ENCODE measurements around the gene SMARCD3.

The SMARCD3 gene

DNA sequence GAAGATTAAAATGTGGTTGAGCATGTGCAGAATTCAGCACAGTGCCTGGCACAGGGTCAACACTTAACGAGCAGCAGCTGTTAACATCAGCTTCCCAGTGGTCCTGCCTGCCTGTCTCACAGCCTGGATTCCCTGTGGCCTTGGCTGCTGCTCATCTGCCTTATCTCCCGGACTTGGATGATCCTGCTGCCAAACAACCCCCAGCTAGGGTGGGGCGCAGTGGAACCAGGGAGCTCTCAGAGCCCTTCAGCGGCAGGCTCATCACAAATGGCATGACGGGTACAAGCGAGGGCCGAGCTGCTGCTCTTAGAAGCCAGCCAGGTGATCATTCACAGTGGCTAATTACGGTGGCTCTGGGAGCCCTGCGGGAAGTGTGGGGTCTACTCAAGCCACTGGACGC lies 13.0 kb upstream of the SMARCD3 start:
- no peak overlapping the region for H3K4me3 ChIP-seq (ENCODE audit: low read depth in 1 of 2, low read length in 1 of 2)
- H3K36me3 ChIP-seq: no peaks in the 10 kb centered on the region
- H3K27ac ChIP-seq: no peak overlapping the region
- H3K9me3 ChIP-seq: no peaks in the 10 kb centered on the region
- H3K4me1 ChIP-seq (ENCODE audit: control insufficient read depth in 1 of 2, insufficient read depth in 1 of 2, low read depth in 1 of 2, low read length in 1 of 2): no peaks in the 10 kb centered on the region
- H3K27me3 ChIP-seq: no peaks in the 10 kb centered on the region
- TF ChIP-seq, protein P1, sequence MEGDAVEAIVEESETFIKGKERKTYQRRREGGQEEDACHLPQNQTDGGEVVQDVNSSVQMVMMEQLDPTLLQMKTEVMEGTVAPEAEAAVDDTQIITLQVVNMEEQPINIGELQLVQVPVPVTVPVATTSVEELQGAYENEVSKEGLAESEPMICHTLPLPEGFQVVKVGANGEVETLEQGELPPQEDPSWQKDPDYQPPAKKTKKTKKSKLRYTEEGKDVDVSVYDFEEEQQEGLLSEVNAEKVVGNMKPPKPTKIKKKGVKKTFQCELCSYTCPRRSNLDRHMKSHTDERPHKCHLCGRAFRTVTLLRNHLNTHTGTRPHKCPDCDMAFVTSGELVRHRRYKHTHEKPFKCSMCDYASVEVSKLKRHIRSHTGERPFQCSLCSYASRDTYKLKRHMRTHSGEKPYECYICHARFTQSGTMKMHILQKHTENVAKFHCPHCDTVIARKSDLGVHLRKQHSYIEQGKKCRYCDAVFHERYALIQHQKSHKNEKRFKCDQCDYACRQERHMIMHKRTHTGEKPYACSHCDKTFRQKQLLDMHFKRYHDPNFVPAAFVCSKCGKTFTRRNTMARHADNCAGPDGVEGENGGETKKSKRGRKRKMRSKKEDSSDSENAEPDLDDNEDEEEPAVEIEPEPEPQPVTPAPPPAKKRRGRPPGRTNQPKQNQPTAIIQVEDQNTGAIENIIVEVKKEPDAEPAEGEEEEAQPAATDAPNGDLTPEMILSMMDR (IDR thresholded peaks at IDR 0.05): no peak

GRCh38 chr7:151260883-151261282 lies 12.4 kb upstream of the SMARCD3 start:
- Histone ChIP-seq H3K36me3 (no peaks in the 10 kb centered on the region), H3K27me3 (no peaks in the 10 kb centered on the region), H3K27ac (no peak overlapping the region), H3K4me1 (ENCODE audit: control insufficient read depth in 1 of 2, insufficient read depth in 1 of 2, low read depth in 1 of 2, low read length in 1 of 2) (no peaks in the 10 kb centered on the region), H3K9me3 (no peaks in the 10 kb centered on the region), H3K4me3 (ENCODE audit: low read depth in 1 of 2, low read length in 1 of 2) (no peak overlapping the region)
- TF ChIP-seq, protein P1 (IDR thresholded peaks at IDR 0.05): no peak

GRCh38 chr7:151260471-151260870 lies 12.0 kb upstream of the SMARCD3 start:
- Histone ChIP-seq H3K27ac (no peak overlapping the region), H3K4me3 (ENCODE audit: low read depth in 1 of 2, low read length in 1 of 2) (no peak overlapping the region), H3K27me3 (peaks cover under 1% of the 10 kb centered on the region), H3K9me3 (no peaks in the 10 kb centered on the region), H3K4me1 (ENCODE audit: control insufficient read depth in 1 of 2, insufficient read depth in 1 of 2, low read depth in 1 of 2, low read length in 1 of 2) (no peaks in the 10 kb centered on the region), H3K36me3 (no peaks in the 10 kb centered on the region)
- TF ChIP-seq, protein P1 (IDR thresholded peaks at IDR 0.05): no peak

DNA sequence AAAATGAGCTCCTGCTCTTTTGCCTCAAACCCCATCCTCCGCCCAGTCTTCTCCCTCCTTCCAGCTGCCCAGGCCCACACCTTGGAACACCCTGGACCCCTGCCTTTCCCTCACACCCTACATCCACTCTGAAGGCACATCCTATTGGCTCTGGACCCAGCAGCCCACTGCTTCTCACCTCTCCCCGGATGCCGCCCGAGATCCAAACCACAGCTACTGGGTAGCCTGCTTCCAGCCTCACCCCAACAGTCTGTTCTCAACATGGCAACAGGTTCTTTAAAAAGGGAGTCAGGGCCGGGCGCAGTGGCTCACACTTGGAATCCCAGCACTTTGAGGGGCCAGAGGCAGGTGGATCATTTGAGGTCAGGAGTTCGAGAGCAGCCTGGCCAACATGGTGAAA lies 9.5 kb upstream of the SMARCD3 start:
- H3K4me1 ChIP-seq (ENCODE audit: control insufficient read depth in 1 of 2, insufficient read depth in 1 of 2, low read depth in 1 of 2, low read length in 1 of 2): no peaks in the 10 kb centered on the region
- H3K4me3 ChIP-seq (ENCODE audit: low read depth in 1 of 2, low read length in 1 of 2): no peak overlapping the region
- TF ChIP-seq, protein P1 (IDR thresholded peaks at IDR 0.05): no peak
- peaks cover 25% of the 10 kb centered on the region for H3K27me3 ChIP-seq
- no peak overlapping the region for H3K27ac ChIP-seq
- no peaks in the 10 kb centered on the region for H3K9me3 ChIP-seq
- H3K36me3 ChIP-seq: no peaks in the 10 kb centered on the region

DNA sequence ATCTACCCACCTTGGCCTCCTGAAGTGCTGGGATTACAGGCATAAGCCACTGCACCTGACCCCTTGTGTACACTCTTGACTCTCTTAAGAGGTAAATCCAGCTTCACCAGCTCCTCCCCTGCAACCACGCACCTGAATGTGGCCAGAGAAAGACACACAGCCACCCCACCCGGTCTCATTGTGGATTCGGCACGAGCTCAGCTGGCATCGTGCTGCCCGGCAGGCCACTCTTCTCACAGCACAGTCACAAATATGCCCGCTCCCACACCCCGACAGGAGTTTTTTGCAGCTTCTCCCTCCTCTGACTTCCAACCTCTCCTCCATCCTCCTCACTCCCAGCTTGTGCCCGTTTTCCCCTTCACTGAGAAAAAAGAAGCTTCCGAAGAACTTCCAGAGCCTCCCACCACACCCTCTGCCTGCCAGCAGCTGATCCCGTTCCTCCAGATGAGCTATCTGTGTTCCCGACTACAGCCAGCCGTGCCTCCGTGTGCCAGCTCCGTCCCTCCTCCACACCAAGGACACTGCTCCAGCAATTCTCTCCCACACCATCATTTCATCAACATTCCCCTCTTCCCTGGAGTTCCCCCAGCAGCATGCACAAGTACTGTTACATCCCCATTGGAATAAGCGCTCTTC lies 8.0 kb upstream of the SMARCD3 start:
- peaks cover 4 to 5% of the 10 kb centered on the region in 2 experiments for H3K4me1 ChIP-seq (ENCODE audit: control insufficient read depth in 1 of 2, insufficient read depth in 1 of 2, low read depth in 1 of 2, low read length in 1 of 2)
- no peak overlapping the region for H3K4me3 ChIP-seq (ENCODE audit: low read depth in 1 of 2, low read length in 1 of 2)
- no peak overlapping the region for H3K27ac ChIP-seq
- TF ChIP-seq, protein P1 (IDR thresholded peaks at IDR 0.05): no peak
- H3K9me3 ChIP-seq: no peaks in the 10 kb centered on the region
- H3K27me3 ChIP-seq: peaks cover 40% of the 10 kb centered on the region
- no peaks in the 10 kb centered on the region for H3K36me3 ChIP-seq

Data from neutrophil (primary cell).